Brain microvascular endothelial cell (primary cell): ENCODE results near the gene RBM12.
A peak's percentile ranks its signal among the peaks of the same experiment; 100 is the strongest.
"Not testable (repeated sequence)": the region's sequence is repeated elsewhere in the genome, so short reads cannot be mapped to it uniquely, and the experiment has no call there.

Source experiments
- DNase-seq: peaks from one replicate; pipeline ENCODE4 v3.0.0-alpha.2; 2020
- H3K27ac ChIP-seq: fragments of 250-450 bp; sonication (Bioruptor Pico); 2 replicates; pipeline ENCODE4 v1.5.1; 2020; ENCODE audit warnings: mild to moderate bottlenecking, moderate library complexity
- H3K27me3 ChIP-seq: fragments of 250-450 bp; sonication (Bioruptor Pico); replicated peaks from 2 replicates; pipeline ENCODE4 v1.5.1; 2020; ENCODE audit warnings: mild to moderate bottlenecking
- H3K36me3 ChIP-seq: fragments of 250-450 bp; sonication (Bioruptor Pico); replicated peaks from 2 replicates; pipeline ENCODE4 v1.5.1; 2020; ENCODE audit warnings: mild to moderate bottlenecking
- H3K4me3 ChIP-seq: 2 replicates; pipeline ENCODE4 v1.5.1; 2011; ENCODE audit warnings: low read depth, mild to moderate bottlenecking, control low read depth, low read length, moderate library complexity
- CTCF ChIP-seq: IDR thresholded peaks from 2 replicates; pipeline ENCODE4 v1.5.1; 2011; ENCODE audit warnings: low read depth, mild to moderate bottlenecking, moderate library complexity, low read length, control low read depth, inconsistent platforms; ENCODE audit errors: missing control alignments
- in situ Hi-C: cut with HindIII; loops from 2 replicates; pipeline ENCODE4 v1.10.0; 2017; ENCODE audit warnings: low sequenced_read_pairs, low pct_ligation_motif_present

Gene RBM12

GRCh38 chr20:35697696-35698297 is 33.1 kb upstream of the RBM12 start:
- peak overlapping the region; percentile 99 for H3K4me3 ChIP-seq
- H3K27ac ChIP-seq: no peak overlapping the region
- no peak for TF ChIP-seq CTCF
- peaks cover 23% of the 10 kb centered on the region for H3K36me3 ChIP-seq
- no peaks in the 10 kb centered on the region for H3K27me3 ChIP-seq
- in situ Hi-C loops: no loop called here
- no peak for DNase-seq

GRCh38 chr20:35695978-35696377 is 31.3 kb upstream of the RBM12 start:
- no peak for DNase-seq
- Histone ChIP-seq H3K4me3 (no peak overlapping the region), H3K36me3 (peaks cover 7% of the 10 kb centered on the region)

GRCh38 chr20:35695245-35695749 is 30.6 kb upstream of the RBM12 start:
- in situ Hi-C loops: no loop called here
- H3K27ac ChIP-seq: no peak overlapping the region
- no peak overlapping the region for H3K4me3 ChIP-seq
- H3K36me3 ChIP-seq: peaks cover 7% of the 10 kb centered on the region
- TF ChIP-seq CTCF: no peak
- no peaks in the 10 kb centered on the region for H3K27me3 ChIP-seq
- DNase-seq: no peak

More at GRCh38 chr20:35695978-35696377, 31.3 kb upstream of the RBM12 start:
- Histone ChIP-seq H3K27me3 (no peaks in the 10 kb centered on the region), H3K27ac (no peak overlapping the region)
- TF ChIP-seq CTCF: no peak
- in situ Hi-C loops: no loop called here

GRCh38 chr20:35690265-35690664 is 25.6 kb upstream of the RBM12 start:
- no peak for TF ChIP-seq CTCF
- H3K27ac ChIP-seq: no peak overlapping the region
- H3K27me3 ChIP-seq: no peaks in the 10 kb centered on the region
- H3K4me3 ChIP-seq: no peak overlapping the region
- in situ Hi-C loops: no loop called here
- DNase-seq: no peak
- peaks cover 21% of the 10 kb centered on the region for H3K36me3 ChIP-seq

GRCh38 chr20:35686872-35687271 is 22.2 kb upstream of the RBM12 start:
- H3K27ac ChIP-seq, H3K4me3 ChIP-seq, DNase-seq, H3K27me3 ChIP-seq, in situ Hi-C loops: not testable (repeated sequence)
- peaks cover 15% of the 10 kb centered on the region for H3K36me3 ChIP-seq
- peak; percentile 40 for TF ChIP-seq CTCF

GRCh38 chr20:35685368-35685767 is 20.7 kb upstream of the RBM12 start:
- H3K27ac ChIP-seq, H3K27me3 ChIP-seq, H3K4me3 ChIP-seq, DNase-seq, in situ Hi-C loops: not testable (repeated sequence)
- peaks cover 17% of the 10 kb centered on the region for H3K36me3 ChIP-seq
